HG03520 (cell line): ENCODE data around the gene ROPN1.
"Not testable (repeated sequence)": the region's sequence is repeated elsewhere in the genome, so short reads cannot be mapped to it uniquely, and the experiment has no call there.

Experiments used
- ATAC-seq: cut with Tn5 transposase; IDR thresholded peaks from one replicate; pipeline ENCODE4 v1.9.1; 2021; ENCODE audit warnings: mild to moderate bottlenecking, moderate library complexity; ENCODE audit not compliant: unreplicated experiment

Gene ROPN1

DNA sequence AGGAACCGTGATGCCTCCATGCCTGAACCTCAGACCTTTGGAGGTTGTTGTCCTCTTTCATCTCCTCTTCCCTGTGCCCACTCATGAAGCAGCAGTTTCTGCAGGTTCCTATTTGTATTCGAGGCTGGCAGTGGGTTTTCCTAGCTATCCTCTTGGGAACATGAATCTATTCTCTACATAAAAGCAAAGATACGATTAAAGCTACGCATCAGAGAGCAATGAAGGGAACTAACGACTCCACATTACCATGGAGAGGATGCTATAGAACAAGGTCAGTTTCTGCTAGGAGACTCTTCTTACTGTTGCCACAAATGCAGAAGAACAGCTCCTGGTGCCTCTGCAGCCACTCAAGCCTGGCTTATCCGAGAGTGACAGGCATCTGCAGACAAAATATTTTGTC is 9.4 kb upstream of the ROPN1 start:
- not testable (repeated sequence) for ATAC-seq

- ATAC-seq = no peak
These were observed 5.6 kb upstream of the ROPN1 start for GRCh38 chr3:123997543-123997942.

- no peak for ATAC-seq
These were observed 1.9 kb upstream of the ROPN1 start for GRCh38 chr3:123993818-123994217.

DNA sequence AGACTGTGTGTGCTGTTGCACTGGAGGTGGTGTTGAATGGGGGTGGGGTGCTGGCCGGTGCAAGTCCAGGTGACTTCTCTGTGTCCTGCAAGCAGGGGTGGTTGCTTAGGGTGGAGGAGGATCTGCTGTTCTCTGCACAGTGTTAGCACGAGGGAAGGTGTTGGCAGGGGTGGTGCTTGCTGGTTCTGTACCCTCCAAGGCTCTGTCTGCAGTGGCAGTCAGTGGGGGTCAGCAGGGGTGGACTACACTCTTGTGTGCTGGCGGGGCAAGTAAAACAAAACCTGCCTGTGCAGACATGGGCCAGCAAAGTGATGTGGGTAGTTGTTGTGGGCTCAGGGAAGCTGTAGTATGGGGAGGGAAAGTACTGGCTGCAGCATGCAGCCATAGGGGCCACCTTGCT is 5.5 kb downstream of the ROPN1 start:
- ATAC-seq = no peak

DNA sequence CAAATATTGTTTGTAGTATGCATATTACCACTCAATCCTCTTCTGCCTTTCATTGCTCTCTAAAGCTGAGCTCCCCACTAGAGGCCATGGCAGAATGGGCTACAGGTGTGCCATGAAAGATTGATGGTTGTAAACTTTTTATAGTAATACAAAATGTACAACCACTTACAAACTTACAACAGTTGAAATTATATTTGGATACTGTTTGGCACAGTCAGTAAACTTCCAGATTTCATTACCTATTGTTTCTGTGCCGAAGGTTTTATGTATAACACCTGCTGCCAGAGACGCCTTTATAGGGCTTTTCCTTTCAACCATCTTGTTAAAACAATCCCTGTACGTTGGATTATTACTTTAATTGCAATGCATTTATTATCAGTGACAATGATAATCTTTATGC is 7.0 kb downstream of the ROPN1 start:
- ATAC-seq = no peak

DNA sequence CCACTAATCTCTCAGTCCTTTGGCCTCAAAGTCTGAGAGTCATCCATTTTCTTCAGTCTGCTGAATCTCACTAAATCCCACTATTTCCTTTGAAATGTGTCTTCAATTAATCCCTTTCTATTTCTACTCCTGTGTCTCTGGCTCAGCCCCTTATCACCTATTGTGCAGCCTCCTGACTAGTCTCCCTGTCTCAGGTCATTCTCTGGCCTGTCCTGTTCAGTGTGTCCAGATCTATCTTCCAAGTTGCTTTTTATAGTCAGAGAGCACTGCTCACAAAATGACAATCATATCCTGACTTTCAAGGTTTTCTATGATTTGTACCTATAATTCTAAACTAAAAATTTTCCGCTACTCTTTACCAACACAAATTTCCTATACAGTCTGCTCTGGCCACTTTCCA is 7.6 kb downstream of the ROPN1 start:
- no peak for ATAC-seq

- ATAC-seq = not testable (repeated sequence)
These were observed 10.6 kb downstream of the ROPN1 start for GRCh38 chr3:123981317-123981716.

DNA sequence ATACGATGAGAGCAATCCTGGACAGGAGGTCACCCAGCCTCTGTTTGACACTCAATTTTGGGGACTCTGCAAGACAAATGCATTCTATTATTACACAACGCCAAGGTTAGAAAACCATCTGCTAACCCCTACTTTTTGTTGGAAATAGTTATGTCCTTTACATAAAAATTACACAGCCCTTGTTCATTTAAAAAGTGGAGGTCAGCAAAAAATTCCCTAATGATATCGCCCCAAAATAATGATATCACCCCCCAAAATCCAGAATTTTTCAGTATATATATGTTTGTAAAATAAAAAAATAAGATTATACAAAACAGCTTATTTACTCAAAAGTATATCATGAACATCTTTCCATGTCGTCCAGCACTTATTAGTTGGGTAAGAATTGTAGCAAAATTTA is 11.4 kb downstream of the ROPN1 start:
- ATAC-seq = no peak

GRCh38 chr3:123979525-123980501 is 12.1 kb downstream of the ROPN1 start:
- ATAC-seq = not testable (repeated sequence)

DNA sequence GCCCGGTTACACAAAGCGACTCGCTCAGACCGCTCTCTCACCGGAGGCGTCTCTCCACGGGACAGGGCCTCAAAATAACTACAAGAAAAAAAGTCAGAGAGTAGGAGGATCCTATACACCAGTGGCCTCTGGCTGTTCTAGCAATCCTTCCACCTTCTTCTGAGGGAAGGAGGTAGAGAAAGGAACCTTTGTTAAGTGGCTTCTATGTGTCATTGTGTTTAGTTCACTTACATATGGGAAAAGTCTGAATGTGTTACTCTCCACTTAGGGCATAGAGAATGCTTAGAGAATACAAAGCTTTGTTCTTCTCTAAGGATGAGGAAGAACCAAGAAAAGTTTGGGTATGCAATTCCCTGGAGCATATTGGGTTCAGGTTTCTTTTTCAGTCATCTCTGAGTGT is 15.0 kb downstream of the ROPN1 start:
- not testable (repeated sequence) for ATAC-seq

DNA sequence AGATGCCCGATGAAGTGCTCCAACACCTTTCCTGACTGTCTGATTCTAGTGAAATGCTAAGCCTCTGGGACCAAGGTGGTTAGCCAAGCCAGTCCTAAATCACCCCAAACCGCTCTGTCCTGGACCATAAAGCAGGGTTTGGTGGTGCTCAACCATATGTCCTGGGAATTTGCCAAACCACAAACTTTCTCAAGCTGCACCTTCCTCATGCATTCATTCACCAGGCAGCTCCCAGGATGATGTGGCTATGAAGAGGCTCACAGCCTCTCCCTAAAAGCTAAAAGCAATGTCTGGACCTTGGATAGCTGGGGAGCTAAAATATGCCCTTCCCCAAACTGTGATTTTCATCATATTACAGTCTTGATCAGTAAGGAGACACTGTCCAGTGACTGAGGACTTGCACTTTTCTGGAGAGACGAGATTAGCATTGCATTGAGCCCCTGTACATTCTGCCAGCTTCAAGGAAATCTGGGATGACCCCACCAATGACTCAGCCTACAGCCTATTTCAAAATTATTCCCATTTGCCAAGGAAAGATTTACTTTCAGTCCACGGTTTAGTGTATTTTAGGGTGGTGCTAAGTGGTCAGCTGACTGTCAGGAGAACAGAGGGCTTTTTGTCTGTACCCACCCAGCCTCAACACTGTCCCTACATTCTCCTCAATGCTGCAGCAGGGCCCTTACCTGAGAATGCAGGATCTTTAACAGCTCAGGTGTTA is 15.6 kb downstream of the ROPN1 start:
- ATAC-seq = not testable (repeated sequence)

- not testable (repeated sequence) for ATAC-seq
These were observed 16.9 kb downstream of the ROPN1 start for GRCh38 chr3:123975030-123975429.

GRCh38 chr3:123971406-123971805 is 20.5 kb downstream of the ROPN1 start:
- no peak for ATAC-seq

GRCh38 chr3:123967260-123967659 is 24.7 kb downstream of the ROPN1 start:
- not testable (repeated sequence) for ATAC-seq

- not testable (repeated sequence) for ATAC-seq
These were observed 25.1 kb downstream of the ROPN1 start for GRCh38 chr3:123966799-123967198.

DNA sequence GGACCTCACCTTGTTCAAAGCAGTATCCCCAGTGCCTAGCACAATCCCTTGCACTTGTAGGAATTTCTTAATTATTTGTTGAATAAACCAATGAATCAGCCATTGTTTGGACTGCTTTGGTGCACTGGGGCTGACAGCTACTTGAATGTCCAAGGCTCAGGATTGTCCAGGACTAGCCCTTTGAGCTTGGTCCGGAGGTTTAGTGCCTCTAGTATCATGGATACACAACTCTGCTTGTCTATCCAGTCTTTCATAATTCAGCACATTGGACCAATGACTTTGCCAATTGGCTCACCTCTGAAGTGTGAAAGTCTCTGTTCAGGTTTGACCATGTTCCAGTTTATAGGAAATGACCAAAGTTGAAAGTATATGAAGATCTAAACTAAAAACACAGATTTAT is 27.1 kb downstream of the ROPN1 start:
- not testable (repeated sequence) for ATAC-seq

DNA sequence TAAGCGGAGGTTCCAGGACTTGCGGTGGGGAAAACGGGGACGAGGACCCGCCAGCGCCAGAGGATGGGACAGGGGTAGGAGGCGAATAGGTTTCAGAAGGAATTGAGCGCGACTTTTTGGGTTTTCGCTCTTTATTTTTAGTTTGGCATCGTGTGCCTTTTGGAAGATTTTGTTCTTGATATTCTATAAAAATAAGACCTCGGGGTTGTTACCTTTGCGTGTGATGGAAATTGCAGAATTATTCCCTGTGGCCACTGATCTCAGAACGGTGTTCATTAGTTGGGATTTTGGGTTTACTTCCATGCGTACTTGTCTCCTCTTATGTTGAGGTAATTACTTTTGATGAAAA is 30.4 kb downstream of the ROPN1 start:
- no peak for ATAC-seq

DNA sequence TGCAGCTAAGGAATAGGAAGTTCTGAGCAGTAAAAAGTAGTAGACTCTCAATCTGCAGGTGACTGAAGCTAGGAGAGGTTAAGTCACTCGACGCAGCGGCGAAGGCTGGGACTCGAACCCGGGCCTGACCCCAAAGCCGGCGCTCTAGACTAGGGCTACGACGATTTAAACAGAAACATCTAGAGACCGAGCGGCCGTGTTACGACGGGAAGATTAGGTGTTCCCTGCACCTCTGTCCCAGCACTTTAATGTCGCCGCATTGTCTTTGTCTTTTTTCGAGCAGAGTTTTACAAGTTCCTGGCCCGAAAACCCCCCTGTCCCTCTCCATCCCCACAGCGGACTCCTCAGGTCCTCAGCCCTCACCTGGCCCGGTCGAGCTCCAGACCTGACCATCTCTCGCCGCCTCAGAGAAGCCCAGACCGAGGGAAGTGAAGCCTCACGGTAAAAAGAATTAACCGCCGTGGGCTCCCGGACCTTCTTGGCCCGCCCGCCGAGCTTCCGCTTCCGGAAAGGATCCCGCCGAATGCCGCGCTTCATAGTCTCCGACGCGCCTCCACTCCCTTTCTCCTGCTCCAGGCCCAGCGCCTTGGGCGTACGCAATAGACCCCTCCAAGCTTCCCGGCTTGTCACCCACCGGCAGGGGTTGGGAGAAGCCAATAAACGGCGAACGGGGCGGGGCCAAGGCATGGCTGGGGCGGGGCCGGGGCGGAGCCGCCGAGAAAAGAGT is 31.0 kb downstream of the ROPN1 start, which contains the start of gene CCDC14:
CCDC14 (minus strand) TSS at position 449 of the 727 bp plus-strand sequence; CDS start at position 393, 56 bp downstream.
- peak; percentile 72 for ATAC-seq

- ATAC-seq = no peak
These were observed 38.2 kb downstream of the ROPN1 start for GRCh38 chr3:123953735-123954134.

GRCh38 chr3:123952844-123953520 is 38.9 kb downstream of the ROPN1 start:
- no peak for ATAC-seq
